ENCODE measurements around the gene OR2V1. TPM values are rescaled to one million over a fixed set of nuclear protein-coding genes. Genes with fewer than 3 reads are reported as not detected.

OR2V1 gene
- total RNA-seq, 1 donor from 2014 or later, result not detected

DNA sequence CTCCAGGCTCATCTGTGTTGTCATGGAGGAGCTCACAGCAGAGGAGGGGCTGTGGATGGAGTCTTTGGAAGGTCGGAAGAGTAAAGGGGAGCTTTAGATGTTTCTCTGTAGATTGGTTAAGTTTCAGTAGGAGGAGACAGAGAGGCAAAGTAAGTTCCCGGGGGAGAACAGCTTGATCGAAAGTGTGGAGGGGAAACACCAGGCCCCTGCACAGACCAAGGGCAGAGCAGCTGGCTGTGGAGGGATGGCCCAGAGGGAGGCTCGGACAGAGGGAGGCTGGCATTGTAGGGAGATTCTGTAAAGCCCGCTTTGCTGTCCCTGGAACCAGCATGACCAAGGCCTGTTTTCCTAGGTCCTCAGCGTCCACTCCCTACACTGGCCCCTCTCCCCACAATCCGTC lies 11.1 kb upstream of the OR2V1 start:
- TF ChIP-seq, protein P1, sequence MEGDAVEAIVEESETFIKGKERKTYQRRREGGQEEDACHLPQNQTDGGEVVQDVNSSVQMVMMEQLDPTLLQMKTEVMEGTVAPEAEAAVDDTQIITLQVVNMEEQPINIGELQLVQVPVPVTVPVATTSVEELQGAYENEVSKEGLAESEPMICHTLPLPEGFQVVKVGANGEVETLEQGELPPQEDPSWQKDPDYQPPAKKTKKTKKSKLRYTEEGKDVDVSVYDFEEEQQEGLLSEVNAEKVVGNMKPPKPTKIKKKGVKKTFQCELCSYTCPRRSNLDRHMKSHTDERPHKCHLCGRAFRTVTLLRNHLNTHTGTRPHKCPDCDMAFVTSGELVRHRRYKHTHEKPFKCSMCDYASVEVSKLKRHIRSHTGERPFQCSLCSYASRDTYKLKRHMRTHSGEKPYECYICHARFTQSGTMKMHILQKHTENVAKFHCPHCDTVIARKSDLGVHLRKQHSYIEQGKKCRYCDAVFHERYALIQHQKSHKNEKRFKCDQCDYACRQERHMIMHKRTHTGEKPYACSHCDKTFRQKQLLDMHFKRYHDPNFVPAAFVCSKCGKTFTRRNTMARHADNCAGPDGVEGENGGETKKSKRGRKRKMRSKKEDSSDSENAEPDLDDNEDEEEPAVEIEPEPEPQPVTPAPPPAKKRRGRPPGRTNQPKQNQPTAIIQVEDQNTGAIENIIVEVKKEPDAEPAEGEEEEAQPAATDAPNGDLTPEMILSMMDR (IDR thresholded peaks at IDR 0.05), result no peak
- no peak overlapping the region for H3K27ac ChIP-seq
- no peaks in the 10 kb centered on the region for H3K36me3 ChIP-seq
- H3K4me3 ChIP-seq, result no peak overlapping the region
- H3K27me3 ChIP-seq, result no peaks in the 10 kb centered on the region
- intact Hi-C loops (cut with DNase I), result no loop called here
- no peak for ATAC-seq
- DNase-seq, result no peak
- no peaks in the 10 kb centered on the region for H3K9me3 ChIP-seq
- H3K4me1 ChIP-seq, result no peaks in the 10 kb centered on the region

DNA sequence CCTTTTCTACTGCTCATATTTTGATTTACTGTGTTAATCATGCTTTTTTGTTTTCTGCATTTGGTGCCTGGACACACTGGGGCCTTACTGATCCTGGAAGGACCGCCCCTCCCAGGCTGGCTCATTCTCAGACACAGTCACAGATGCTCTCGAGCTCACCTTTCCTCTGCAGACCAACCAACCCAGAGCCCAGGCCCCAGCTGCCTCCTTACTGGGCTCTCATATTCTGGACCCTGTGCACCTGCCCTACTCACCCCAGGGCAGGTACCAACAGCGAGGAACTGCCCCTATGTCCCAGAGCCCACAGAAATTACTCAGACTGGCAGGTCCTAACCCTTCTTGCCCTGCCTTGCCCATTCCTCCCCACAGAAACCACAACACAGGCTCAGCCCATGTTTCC lies 9.8 kb upstream of the OR2V1 start:
- TF ChIP-seq, protein P1 (IDR thresholded peaks at IDR 0.05), result no peak
- intact Hi-C loops (cut with DNase I), result no loop called here
- DNase-seq, result no peak
- no peaks in the 10 kb centered on the region for H3K4me1 ChIP-seq
- H3K36me3 ChIP-seq, result no peaks in the 10 kb centered on the region
- no peak overlapping the region for H3K4me3 ChIP-seq
- no peak overlapping the region for H3K27ac ChIP-seq
- no peaks in the 10 kb centered on the region for H3K27me3 ChIP-seq
- ATAC-seq, result no peak
- H3K9me3 ChIP-seq, result no peaks in the 10 kb centered on the region

- ATAC-seq (peak; percentile 26), DNase-seq (no peak)
- TF ChIP-seq, protein P1 (IDR thresholded peaks at IDR 0.05), result no peak
- intact Hi-C loops (cut with DNase I), result no loop called here
- Histone ChIP-seq H3K4me1 (no peaks in the 10 kb centered on the region), H3K27me3 (no peaks in the 10 kb centered on the region), H3K27ac (no peak overlapping the region), H3K36me3 (no peaks in the 10 kb centered on the region), H3K9me3 (no peaks in the 10 kb centered on the region), H3K4me3 (no peak overlapping the region)
These were observed 7.3 kb upstream of the OR2V1 start for GRCh38 chr5:181138258-181138657.

DNA sequence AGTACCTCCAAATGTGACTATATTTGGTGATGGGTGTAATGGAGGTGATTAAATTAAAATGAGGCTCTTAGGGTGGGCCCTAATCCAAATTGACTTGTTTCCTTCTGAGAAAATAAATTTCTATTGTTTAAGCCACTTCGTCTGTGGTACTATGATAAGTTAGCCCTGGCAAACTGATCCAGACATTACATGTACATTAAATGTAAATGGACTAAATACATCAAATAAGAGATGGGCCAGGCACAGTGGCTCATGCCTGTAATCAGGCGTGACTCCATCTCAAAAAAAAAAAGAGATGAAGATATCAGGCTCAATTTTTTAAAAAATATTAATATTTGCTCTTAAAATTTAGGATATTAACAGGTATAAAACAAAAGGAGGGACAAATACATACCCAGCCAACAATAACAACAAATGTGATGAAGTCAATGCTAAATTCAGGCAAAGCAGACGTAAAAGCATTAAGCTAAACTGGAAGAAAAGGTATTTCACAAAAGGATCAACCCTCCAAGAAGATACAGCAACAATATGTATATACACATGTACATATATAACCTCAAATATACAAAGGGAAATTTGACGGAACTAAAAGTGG lies 5.5 kb upstream of the OR2V1 start:
- intact Hi-C loops (cut with DNase I), result no loop called here
- DNase-seq, result no peak
- Histone ChIP-seq H3K4me3 (no peak overlapping the region), H3K36me3 (no peaks in the 10 kb centered on the region), H3K27ac (no peak overlapping the region), H3K9me3 (no peaks in the 10 kb centered on the region), H3K27me3 (peaks cover 5% of the 10 kb centered on the region), H3K4me1 (no peaks in the 10 kb centered on the region)
- TF ChIP-seq, protein P1 (IDR thresholded peaks at IDR 0.05), result no peak
- ATAC-seq, result no peak

GRCh38 chr5:181134259-181134658 lies 3.3 kb upstream of the OR2V1 start:
- TF ChIP-seq, protein P1 (IDR thresholded peaks at IDR 0.05), result no peak
- Histone ChIP-seq H3K4me3 (no peak overlapping the region), H3K27ac (no peak overlapping the region), H3K27me3 (peaks cover 10% of the 10 kb centered on the region), H3K36me3 (no peaks in the 10 kb centered on the region), H3K9me3 (no peaks in the 10 kb centered on the region), H3K4me1 (no peaks in the 10 kb centered on the region)
- DNase-seq (no peak), ATAC-seq (no peak)
- intact Hi-C loops (cut with DNase I), result no loop called here
